Parathyroid adenoma (tissue), 2 donors: ENCODE data around the gene GLDC.

ENCODE experiments used
- H2AFZ ChIP-seq: fragments of 300-600 bp; sonication (generic); one replicate; pipeline ENCODE4 v1.7.0; 2017; ENCODE audit warnings: antibody characterized with exemption, mild to moderate bottlenecking
- H3K27ac ChIP-seq: fragments of 300-600 bp; sonication (generic); one replicate; pipeline ENCODE4 v1.7.0; 2017
- H3K27me3 ChIP-seq: fragments of 300-600 bp; sonication (generic); one replicate; pipeline ENCODE4 v1.7.0; 2017; ENCODE audit warnings: low read length; ENCODE audit not compliant: control insufficient read depth, insufficient read depth
- H3K36me3 ChIP-seq: fragments of 300-600 bp; sonication (generic); one replicate; pipeline ENCODE4 v1.7.0; 2017; ENCODE audit warnings: low read length; ENCODE audit not compliant: control insufficient read depth, insufficient read depth
- H3K4me1 ChIP-seq: fragments of 300-600 bp; sonication (generic); one replicate; pipeline ENCODE4 v1.7.0; 2017; ENCODE audit warnings: control low read depth
- H3K4me2 ChIP-seq: fragments of 300-600 bp; sonication (generic); one replicate; pipeline ENCODE4 v1.7.0; 2017; ENCODE audit warnings: low read length
- H3K4me3 ChIP-seq: fragments of 300-600 bp; sonication (generic); one replicate; pipeline ENCODE4 v1.7.0; 2017; ENCODE audit warnings: low read depth, low read length
- H3K79me2 ChIP-seq: fragments of 300-600 bp; sonication (generic); one replicate; pipeline ENCODE4 v1.7.0; 2017; ENCODE audit warnings: control low read depth
- H3K9ac ChIP-seq: fragments of 300-600 bp; sonication (generic); one replicate; pipeline ENCODE4 v1.7.0; 2017; ENCODE audit warnings: mild to moderate bottlenecking
- H3K9me3 ChIP-seq: fragments of 300-600 bp; sonication (generic); one replicate; pipeline ENCODE4 v1.7.0; 2017; ENCODE audit warnings: low read length; ENCODE audit not compliant: control insufficient read depth
- CTCF ChIP-seq: fragments of 300-600 bp; sonication (generic); IDR thresholded peaks from one replicate; pipeline ENCODE4 v1.7.0; 2017; ENCODE audit warnings: antibody characterized with exemption, mild to moderate bottlenecking
- donor health status: primary hyperparathyroidism.

GLDC gene

GRCh38 chr9:6619909-6620308, 25.6 kb downstream of the GLDC start:
- no peak overlapping the region for H3K27ac ChIP-seq
- no peaks in the 10 kb centered on the region for H3K79me2 ChIP-seq
- no peak overlapping the region for H3K4me3 ChIP-seq
- H3K36me3 ChIP-seq: no peaks in the 10 kb centered on the region
- H3K9me3 ChIP-seq: no peaks in the 10 kb centered on the region
- H3K9ac ChIP-seq: no peak overlapping the region
- H2AFZ ChIP-seq: no peak overlapping the region
- no peaks in the 10 kb centered on the region for H3K27me3 ChIP-seq
- H3K4me2 ChIP-seq: no peak overlapping the region
- H3K4me1 ChIP-seq: no peaks in the 10 kb centered on the region
- no peak for TF ChIP-seq CTCF

- Histone ChIP-seq H3K9me3 (no peaks in the 10 kb centered on the region), H3K27ac (no peak overlapping the region), H3K4me1 (no peaks in the 10 kb centered on the region), H3K9ac (no peak overlapping the region), H3K79me2 (no peaks in the 10 kb centered on the region), H3K36me3 (no peaks in the 10 kb centered on the region), H3K4me3 (no peak overlapping the region), H3K27me3 (no peaks in the 10 kb centered on the region), H2AFZ (no peak overlapping the region), H3K4me2 (no peak overlapping the region)
- no peak for TF ChIP-seq CTCF
These were observed 28.5 kb downstream of the GLDC start for GRCh38 chr9:6616951-6617602.

GRCh38 chr9:6614489-6614888, 31.0 kb downstream of the GLDC start:
- Histone ChIP-seq H3K79me2 (no peaks in the 10 kb centered on the region), H3K4me1 (no peaks in the 10 kb centered on the region), H3K27me3 (no peaks in the 10 kb centered on the region), H2AFZ (no peak overlapping the region), H3K36me3 (no peaks in the 10 kb centered on the region), H3K4me2 (no peak overlapping the region), H3K9me3 (no peaks in the 10 kb centered on the region), H3K9ac (no peak overlapping the region), H3K4me3 (no peak overlapping the region), H3K27ac (no peak overlapping the region)
- TF ChIP-seq CTCF: no peak

DNA sequence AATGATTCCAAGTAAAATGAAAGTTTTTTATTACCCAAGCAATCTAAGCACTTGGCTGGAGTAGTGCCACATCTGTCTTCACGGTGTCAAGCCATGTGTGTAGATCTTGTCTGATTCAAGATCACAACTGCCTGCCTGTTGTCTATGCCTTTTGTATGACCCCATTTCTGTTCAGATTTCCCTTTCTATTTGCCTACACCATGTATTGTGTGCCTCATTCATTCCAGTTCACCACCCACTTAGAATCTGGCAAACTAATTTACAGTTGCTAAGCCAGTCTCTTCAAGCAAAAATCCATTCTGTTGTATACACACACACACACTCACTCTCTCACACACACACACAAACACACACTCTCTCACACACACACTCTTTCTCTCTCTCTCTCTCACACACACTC, 33.7 kb downstream of the GLDC start:
- Histone ChIP-seq H3K9ac (no peak overlapping the region), H3K27ac (no peak overlapping the region), H3K79me2 (no peaks in the 10 kb centered on the region), H2AFZ (no peak overlapping the region), H3K4me3 (no peak overlapping the region), H3K36me3 (no peaks in the 10 kb centered on the region), H3K27me3 (no peaks in the 10 kb centered on the region), H3K4me2 (no peak overlapping the region), H3K4me1 (no peaks in the 10 kb centered on the region), H3K9me3 (no peaks in the 10 kb centered on the region)
- TF ChIP-seq CTCF: no peak

DNA sequence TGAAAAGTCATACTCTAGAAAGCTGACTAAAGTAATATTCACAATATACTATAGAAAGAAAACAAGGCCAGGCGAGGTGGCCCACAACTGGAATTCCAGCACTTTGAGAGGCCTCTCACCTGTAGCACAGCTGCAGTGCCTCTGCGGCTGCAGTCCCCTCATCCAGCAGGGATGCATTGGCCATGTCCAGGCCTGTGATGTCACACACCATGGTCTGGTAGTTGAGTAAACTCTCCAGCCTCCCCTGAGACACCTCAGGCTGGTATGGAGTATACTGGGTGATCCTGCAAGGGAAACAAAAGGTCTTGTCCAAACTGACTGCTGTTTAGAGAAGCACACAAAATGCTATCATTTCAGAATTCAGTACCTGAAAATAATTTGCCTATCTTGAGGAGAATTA, 35.5 kb downstream of the GLDC start:
- no peak overlapping the region for H2AFZ ChIP-seq
- no peaks in the 10 kb centered on the region for H3K4me1 ChIP-seq
- H3K27me3 ChIP-seq: no peaks in the 10 kb centered on the region
- no peaks in the 10 kb centered on the region for H3K79me2 ChIP-seq
- no peaks in the 10 kb centered on the region for H3K36me3 ChIP-seq
- no peak overlapping the region for H3K9ac ChIP-seq
- no peak overlapping the region for H3K4me2 ChIP-seq
- no peak overlapping the region for H3K4me3 ChIP-seq
- TF ChIP-seq CTCF: no peak
- no peaks in the 10 kb centered on the region for H3K9me3 ChIP-seq
- H3K27ac ChIP-seq: no peak overlapping the region
